D721Med (cell line): ENCODE results near the gene NXPH2.

Source experiments
- DNase-seq: peaks from one replicate; pipeline ENCODE4 v3.0.0; 2011; ENCODE audit warnings: low spot score; ENCODE audit not compliant: insufficient read length
- FAIRE-seq: peaks from 2 replicates; lab custom pipeline; 2011; peaks lifted over from hg19 to GRCh38; lab: Jason Lieb, UNC
- CTCF ChIP-seq: IDR thresholded peaks from 2 replicates; pipeline ENCODE4 v1.5.1; 2012; ENCODE audit warnings: mild to moderate bottlenecking, control low read depth; ENCODE audit not compliant: insufficient read depth; ENCODE audit errors: missing control alignments

Gene NXPH2

DNA sequence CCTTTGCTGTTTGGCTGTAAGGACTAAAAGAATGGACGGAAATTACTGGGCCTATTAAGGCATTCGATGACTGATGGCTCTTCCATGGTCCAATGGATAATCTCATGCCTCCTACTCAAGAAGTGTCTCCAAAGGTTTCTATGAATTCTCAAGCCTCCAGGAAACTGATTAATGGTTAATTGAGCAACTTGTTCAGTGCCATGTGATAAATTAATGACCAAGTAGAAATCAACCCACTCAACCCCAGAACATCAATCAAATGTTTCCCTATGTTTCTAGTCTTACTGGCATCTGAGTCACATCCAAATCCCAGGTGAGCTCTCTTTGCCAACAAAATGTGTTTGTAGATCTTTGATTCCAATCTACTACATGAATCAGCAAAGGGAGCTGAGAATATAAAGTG, 103.6 kb downstream of the NXPH2 start:
- DNase-seq = no peak
- no peak for TF ChIP-seq CTCF
- FAIRE-seq = no peak

DNA sequence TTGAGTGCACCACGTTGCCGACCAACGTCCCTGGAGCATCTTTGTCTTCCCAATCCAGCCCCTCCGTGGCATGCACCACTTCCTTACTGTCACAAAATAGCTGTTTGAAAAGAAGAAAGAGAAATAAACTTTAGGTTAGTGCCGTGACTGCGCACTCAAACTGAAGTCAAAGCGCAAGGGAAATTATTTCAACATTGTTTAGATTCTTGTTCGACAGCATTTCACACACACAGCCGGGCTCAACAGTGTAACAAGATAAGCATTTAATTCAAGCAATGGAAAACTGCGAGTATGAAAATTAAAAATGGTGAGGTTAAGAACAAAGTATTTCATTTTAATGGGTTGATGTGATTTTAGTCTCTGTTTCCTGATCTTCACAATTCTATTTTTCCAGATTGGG, 108.6 kb downstream of the NXPH2 start:
- DNase-seq (no peak), FAIRE-seq (no peak)
- TF ChIP-seq CTCF = no peak

GRCh38 chr2:138670734-138671133, 109.5 kb downstream of the NXPH2 start:
- FAIRE-seq (no peak), DNase-seq (no peak)

DNA sequence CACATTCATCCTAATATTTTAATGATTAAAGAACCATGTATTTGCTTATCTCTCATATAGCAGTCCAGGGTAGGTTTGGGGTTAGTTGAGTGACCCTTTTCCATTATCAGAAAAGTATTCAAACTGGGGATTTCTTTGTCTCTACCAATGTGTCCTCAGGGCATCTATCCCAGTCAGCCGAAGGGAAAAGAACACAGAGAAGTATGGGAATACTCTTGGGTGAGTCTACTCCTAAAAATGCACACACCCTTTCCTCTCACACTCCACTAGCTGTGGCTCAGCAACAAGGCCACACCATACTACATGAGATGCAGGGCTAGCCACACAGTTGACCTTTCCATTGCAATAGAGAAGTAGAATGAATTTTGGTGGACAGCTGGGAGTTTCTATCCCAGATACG, 114.3 kb downstream of the NXPH2 start:
- TF ChIP-seq CTCF = no peak
- FAIRE-seq (no peak), DNase-seq (no peak)

More at GRCh38 chr2:138670734-138671133, 109.5 kb downstream of the NXPH2 start:
- TF ChIP-seq CTCF = no peak

DNA sequence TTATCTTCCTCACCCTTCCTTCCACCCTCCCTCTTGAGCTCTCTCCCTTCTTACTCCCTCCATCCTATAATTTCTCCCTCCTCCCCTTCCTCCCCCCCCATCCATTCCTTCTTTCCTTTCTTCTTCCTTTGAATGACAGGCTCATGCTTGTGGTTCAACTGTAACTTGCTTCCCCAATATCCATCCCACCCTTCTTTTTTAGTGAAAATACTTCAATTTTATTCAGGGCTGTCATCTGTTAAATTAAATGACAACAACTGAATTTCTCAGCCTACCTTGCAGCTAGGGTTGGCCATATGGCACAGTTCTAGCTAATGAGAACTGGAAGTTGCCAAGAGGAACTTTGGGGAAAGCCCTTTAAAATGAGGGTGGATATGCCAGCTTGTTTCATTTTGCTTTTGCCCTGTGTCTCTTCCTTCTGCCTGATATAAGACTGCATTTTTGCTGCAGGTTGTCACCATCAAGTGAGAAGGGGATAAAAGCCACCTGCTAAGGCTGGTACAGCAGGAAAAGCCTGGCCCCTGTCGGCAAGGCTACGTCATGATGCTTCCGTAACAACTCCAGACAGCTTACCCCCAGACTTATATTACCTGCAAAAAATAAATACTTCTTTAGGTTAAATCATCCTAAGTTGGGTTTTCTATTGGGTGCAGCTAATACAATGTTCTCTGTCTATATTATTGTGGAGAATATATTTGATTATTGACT, 121.8 kb downstream of the NXPH2 start:
- FAIRE-seq (no peak), DNase-seq (no peak)
- no peak for TF ChIP-seq CTCF

DNA sequence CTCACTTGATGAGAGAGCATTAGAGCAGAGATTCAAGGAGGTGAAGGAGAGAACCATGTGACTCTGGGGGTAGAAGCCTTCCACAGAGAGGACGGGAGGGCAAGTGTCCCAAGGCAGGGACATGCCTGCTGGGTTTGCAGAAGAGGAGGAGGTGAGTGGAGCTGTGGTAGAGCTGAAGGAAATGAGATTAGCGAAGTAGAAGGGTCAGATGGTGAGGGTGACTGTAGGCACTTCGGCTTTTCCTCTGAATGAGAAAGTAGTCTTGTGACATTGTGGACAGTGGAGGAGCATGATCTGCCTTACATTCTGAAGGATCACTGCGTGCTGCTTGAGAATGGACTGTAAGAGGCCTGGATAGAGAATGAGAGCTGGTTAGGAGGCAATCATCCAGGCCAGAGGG, 126.0 kb downstream of the NXPH2 start:
- TF ChIP-seq CTCF = no peak
- FAIRE-seq = no peak
- no peak for DNase-seq

- TF ChIP-seq CTCF = no peak
- FAIRE-seq = no peak
- no peak for DNase-seq
Measured at GRCh38 chr2:138652378-138652777, 127.8 kb downstream of the NXPH2 start.
